Measurements from ENCODE around the gene GIGYF2. TPM values are rescaled to one million over a fixed set of nuclear protein-coding genes. Genes with fewer than 3 reads are reported as not detected.

The GIGYF2 gene
- total and polyA plus RNA-seq, 4 donors = 10.6 to 50.5 (median 26.7) TPM

GRCh38 chr2:232662486-232663260, 34.5 kb upstream of the GIGYF2 start:
- Histone ChIP-seq H3K36me3 (ENCODE audit: control insufficient read depth in 4 of 4, insufficient read depth in 3 of 4, low read depth in 1 of 4, low read length in 3 of 4) (peaks cover 0 to 2% (median 0%) of the 10 kb centered on the region in 4 donors), H3K4me1 (ENCODE audit: control insufficient read depth in 4 of 4, insufficient read depth in 4 of 4, low read length in 3 of 4) (peaks cover 0 to 2% (median 0%) of the 10 kb centered on the region in 4 donors), H3K4me3 (ENCODE audit: low read depth in 1 of 3, low read length in 3 of 3) (no peak overlapping the region), H3K27ac (ENCODE audit: low read depth in 1 of 2, low read length in 2 of 2) (no peak overlapping the region), H3K27me3 (ENCODE audit: control insufficient read depth in 4 of 4, insufficient read depth in 4 of 4, low read length in 3 of 4) (no peaks in the 10 kb centered on the region), H3K9me3 (ENCODE audit: control insufficient read depth in 4 of 4, low read length in 3 of 4) (no peaks in the 10 kb centered on the region), H3K9ac (ENCODE audit: low read depth in 1 of 2, low read length in 2 of 2) (no peak overlapping the region)
- DNase-seq (ENCODE audit: low spot score) = no peak
- 94% methylated on average over 16 of the region's 16 CpGs for WGBS
- TF ChIP-seq, protein P1, sequence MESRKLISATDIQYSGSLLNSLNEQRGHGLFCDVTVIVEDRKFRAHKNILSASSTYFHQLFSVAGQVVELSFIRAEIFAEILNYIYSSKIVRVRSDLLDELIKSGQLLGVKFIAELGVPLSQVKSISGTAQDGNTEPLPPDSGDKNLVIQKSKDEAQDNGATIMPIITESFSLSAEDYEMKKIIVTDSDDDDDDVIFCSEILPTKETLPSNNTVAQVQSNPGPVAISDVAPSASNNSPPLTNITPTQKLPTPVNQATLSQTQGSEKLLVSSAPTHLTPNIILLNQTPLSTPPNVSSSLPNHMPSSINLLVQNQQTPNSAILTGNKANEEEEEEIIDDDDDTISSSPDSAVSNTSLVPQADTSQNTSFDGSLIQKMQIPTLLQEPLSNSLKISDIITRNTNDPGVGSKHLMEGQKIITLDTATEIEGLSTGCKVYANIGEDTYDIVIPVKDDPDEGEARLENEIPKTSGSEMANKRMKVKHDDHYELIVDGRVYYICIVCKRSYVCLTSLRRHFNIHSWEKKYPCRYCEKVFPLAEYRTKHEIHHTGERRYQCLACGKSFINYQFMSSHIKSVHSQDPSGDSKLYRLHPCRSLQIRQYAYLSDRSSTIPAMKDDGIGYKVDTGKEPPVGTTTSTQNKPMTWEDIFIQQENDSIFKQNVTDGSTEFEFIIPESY (IDR thresholded peaks at IDR 0.05) = no peak
- no peak for TF ChIP-seq YY1 (IDR thresholded peaks at IDR 0.05)
- TF ChIP-seq RXRA (IDR thresholded peaks at IDR 0.05) = no peak
- TF ChIP-seq CTCF (IDR thresholded peaks at IDR 0.05; ENCODE audit: low read depth, low read length, missing input control) = no peak
- TF ChIP-seq ATF3 (IDR thresholded peaks at IDR 0.05) = no peak
- TF ChIP-seq GABPA (IDR thresholded peaks at IDR 0.05 in 1 of 2, conservative IDR thresholded peaks at IDR 0.05 in 1 of 2) = no peak
- no peak for TF ChIP-seq HNF4G (IDR thresholded peaks at IDR 0.05)
- no peak for TF ChIP-seq REST (IDR thresholded peaks at IDR 0.05)
- no peak for TF ChIP-seq TAF1 (conservative IDR thresholded peaks at IDR 0.05)
- no peak for TF ChIP-seq FOXA2 (IDR thresholded peaks at IDR 0.05)
- no peak for TF ChIP-seq FOXA1 (IDR thresholded peaks at IDR 0.05)

DNA sequence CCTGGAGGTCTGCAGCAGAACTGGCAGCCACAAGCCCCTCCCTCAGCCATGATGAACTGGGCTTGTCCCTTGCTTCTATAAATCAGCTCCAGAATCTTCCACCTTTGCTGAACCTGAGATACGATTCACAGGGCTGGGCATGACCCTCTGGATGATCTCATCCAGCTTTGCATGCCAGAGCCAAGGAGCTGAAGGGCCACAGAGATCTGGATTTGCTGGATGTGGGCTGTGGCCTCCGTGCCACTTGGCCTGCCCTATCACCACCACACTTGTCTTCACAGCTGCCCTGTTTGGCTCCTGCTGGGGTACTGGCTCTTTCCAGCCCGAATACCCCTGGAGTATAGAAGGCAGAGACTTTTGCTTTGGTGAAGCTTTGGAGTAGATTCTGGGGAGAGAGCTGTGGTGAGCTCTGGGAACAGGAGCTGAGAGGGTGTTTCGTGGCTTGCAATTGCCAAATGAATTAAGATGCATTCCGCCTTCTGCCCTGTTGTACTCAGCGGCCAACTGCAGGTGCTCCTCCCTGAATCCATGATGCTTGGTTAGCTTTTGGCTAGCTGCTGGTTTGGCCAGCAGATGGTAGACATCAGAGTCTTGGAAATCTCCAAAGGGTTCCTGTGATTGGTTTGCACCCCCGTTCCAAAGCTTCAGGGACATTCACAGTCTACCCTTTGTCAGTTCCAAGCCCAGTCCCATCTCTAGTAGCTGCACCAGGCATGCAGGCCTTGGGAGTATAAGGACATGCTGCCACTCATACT, 30.9 kb upstream of the GIGYF2 start:
- Histone ChIP-seq H3K27me3 (ENCODE audit: control insufficient read depth in 4 of 4, insufficient read depth in 4 of 4, low read length in 3 of 4) (no peaks in the 10 kb centered on the region), H3K4me3 (ENCODE audit: low read depth in 1 of 3, low read length in 3 of 3) (no peak overlapping the region), H3K9ac (ENCODE audit: low read depth in 1 of 2, low read length in 2 of 2) (no peak overlapping the region), H3K9me3 (ENCODE audit: control insufficient read depth in 4 of 4, low read length in 3 of 4) (no peaks in the 10 kb centered on the region), H3K36me3 (ENCODE audit: control insufficient read depth in 4 of 4, insufficient read depth in 3 of 4, low read depth in 1 of 4, low read length in 3 of 4) (peaks cover 0 to 2% (median 0%) of the 10 kb centered on the region in 4 donors), H3K27ac (ENCODE audit: low read depth in 1 of 2, low read length in 2 of 2) (no peak overlapping the region), H3K4me1 (ENCODE audit: control insufficient read depth in 4 of 4, insufficient read depth in 4 of 4, low read length in 3 of 4) (peaks cover 0 to 7% (median 5%) of the 10 kb centered on the region in 4 donors)
- 79% methylated on average over 7 of the region's 7 CpGs for WGBS
- no peak for DNase-seq (ENCODE audit: low spot score)
- no peak for TF ChIP-seq RAD21 (IDR thresholded peaks at IDR 0.05)
- no peak for TF ChIP-seq SP1 (IDR thresholded peaks at IDR 0.05)
